B cell (primary cell): ENCODE measurements around the gene GLG1. TPM values are rescaled to one million over a fixed set of nuclear protein-coding genes. Genes with fewer than 3 reads are reported as not detected.
"Not testable (repeated sequence)": the region's sequence is repeated elsewhere in the genome, so short reads cannot be mapped to it uniquely, and the experiment has no call there.

Experiments used
- ATAC-seq: fragments of 200-7000 bp; cut with Tn5 transposase; one replicate; pipeline ENCODE4 v1.10.0; 2021; ENCODE audit warnings: low read depth, mild to moderate bottlenecking, moderate number of reproducible peaks, moderate library complexity
- CTCF ChIA-PET: fragments of 350-600 bp; sonication (Branson Sonifier 250); formaldehyde crosslinking; loops from one replicate; lab custom pipeline; 2021; ENCODE audit warnings: antibody characterized with exemption, inconsistent platforms; lab: Charles Lee
- POLR2A ChIA-PET: fragments of 350-600 bp; sonication (Branson Sonifier 250); formaldehyde crosslinking; loops from one replicate; lab custom pipeline; 2021; ENCODE audit warnings: antibody characterized with exemption; lab: Charles Lee
- DNase-seq: peaks from one replicate; pipeline ENCODE4 v3.0.0; 2013
- H2AFZ ChIP-seq: 2 replicates; pipeline ENCODE4 v1.6.1; 2012; ENCODE audit warnings: mild to moderate bottlenecking, low read depth, low read length; ENCODE audit not compliant: insufficient read depth, poor library complexity, severe bottlenecking
- H3K27ac ChIP-seq, 2 donors: 1 replicate in 1 of 2; 2 replicates in 1 of 2; pipeline ENCODE4 v1.5.1; 2012 to 2013; ENCODE audit warnings: low read length in 2 of 2, mild to moderate bottlenecking in 2 of 2, moderate library complexity in 1 of 2
- H3K27me3 ChIP-seq, 4 experiments: fragments of 200-600 bp in 1 of 4; sonication (generic) in 1 of 4; replicated peaks in 1 of 4; 1 replicate in 2 of 4; 2 replicates in 2 of 4; pipeline versions ENCODE4 v1.6.1 to v1.7.0; 2013 to 2016; ENCODE audit warnings: low read length in 3 of 4, mild to moderate bottlenecking in 2 of 4, mixed read lengths in 1 of 4, moderate library complexity in 1 of 4; ENCODE audit not compliant: insufficient read depth in 4 of 4, control insufficient read depth in 3 of 4; ENCODE audit errors: control extremely low read depth in 1 of 4
- H3K36me3 ChIP-seq, 2 experiments: replicated peaks in 1 of 2; 1 replicate in 1 of 2; 2 replicates in 1 of 2; pipeline versions ENCODE4 v1.6.1 to v1.7.1; 2013; ENCODE audit warnings: low read length in 1 of 2; ENCODE audit not compliant: insufficient read depth in 2 of 2, control insufficient read depth in 1 of 2; ENCODE audit errors: control extremely low read depth in 1 of 2, extremely low read depth in 1 of 2
- H3K4me1 ChIP-seq, 2 donors: fragments of 200-600 bp in 1 of 2; sonication (generic) in 1 of 2; 1 replicate in 1 of 2; 2 replicates in 1 of 2; pipeline versions ENCODE4 v1.5.1 to v1.6.1; 2013 to 2017; ENCODE audit warnings: low read length in 2 of 2; ENCODE audit not compliant: control insufficient read depth in 2 of 2, insufficient read depth in 2 of 2
- H3K4me2 ChIP-seq: replicated peaks from 2 replicates; pipeline ENCODE3; 2012; ENCODE audit warnings: mild to moderate bottlenecking, low read depth, low read length; ENCODE audit not compliant: poor library complexity, severe bottlenecking
- H3K4me3 ChIP-seq, 5 experiments: fragments of 200-600 bp in 1 of 5; sonication (generic) in 1 of 5; 1 replicate in 3 of 5; 2 replicates in 2 of 5; pipeline versions ENCODE4 v1.5.1 to v1.7.0; 2011 to 2016; ENCODE audit warnings: low read length in 4 of 5, mild to moderate bottlenecking in 4 of 5, low read depth in 2 of 5, control low read depth in 1 of 5, moderate library complexity in 1 of 5; ENCODE audit not compliant: insufficient read depth in 1 of 5; ENCODE audit errors: control extremely low read depth in 1 of 5, extremely low read depth in 1 of 5
- H3K79me2 ChIP-seq: fragments of 200-600 bp; sonication (generic); one replicate; pipeline ENCODE4 v1.6.0; 2016; ENCODE audit warnings: low read length; ENCODE audit not compliant: control insufficient read depth, insufficient read depth
- H3K9ac ChIP-seq: fragments of 200-600 bp; sonication (generic); 2 replicates; pipeline ENCODE4 v1.6.1; 2017; ENCODE audit warnings: mild to moderate bottlenecking, low read length, moderate library complexity
- H3K9me3 ChIP-seq, 3 donors: one replicate each; pipeline versions ENCODE4 v1.6.1 to v1.7.1; 2013; ENCODE audit warnings: low read length in 2 of 3; ENCODE audit not compliant: control insufficient read depth in 2 of 3, insufficient read depth in 1 of 3; ENCODE audit errors: control extremely low read depth in 1 of 3
- H4K20me1 ChIP-seq: 2 replicates; pipeline ENCODE4 v1.6.0; 2012; ENCODE audit warnings: mild to moderate bottlenecking, low read length; ENCODE audit not compliant: insufficient read depth, control insufficient read depth, poor library complexity, severe bottlenecking
- H3K27ac Mint-ChIP-seq: one replicate; pipeline ENCODE4 v1.8.0; 2021; ENCODE audit warnings: mixed read lengths
- H3K27me3 Mint-ChIP-seq: one replicate; pipeline ENCODE4 v1.8.0; 2021; ENCODE audit warnings: mixed read lengths
- H3K4me1 Mint-ChIP-seq: one replicate; pipeline ENCODE4 v1.8.0; 2021; ENCODE audit warnings: mixed read lengths
- H3K4me3 Mint-ChIP-seq: one replicate; pipeline ENCODE4 v1.8.0; 2021; ENCODE audit warnings: mixed read lengths
- H3K9me3 Mint-ChIP-seq: one replicate; pipeline ENCODE4 v1.8.0; 2022; ENCODE audit warnings: mixed read lengths; ENCODE audit not compliant: insufficient read depth
- WGBS: methylation state at CpG from one replicate; pipeline ENCODE4 v1.1.5; 2013; ENCODE audit warnings: missing lambda C conversion rate; ENCODE audit not compliant: insufficient coverage; 5-methylcytosine and 5-hydroxymethylcytosine counted together
- intact Hi-C: fragments of 100-400 bp; cut with micrococcal nuclease; formaldehyde crosslinking; loops from one replicate; pipeline ENCODE4 v1.10.0; 2022
- polyA plus RNA-seq: library from polyadenylated mRNA; depleted of rRNA; stranded (reverse); fragments of >200 nt; gene quantifications from 2 replicates; pipeline ENCODE4 v1.2.3, GENCODE V29; 2012
- small RNA-seq: library from RNA; depleted of rRNA; stranded (forward); fragments of <200 nt; gene quantifications from one replicate; pipeline ENCODE3, GENCODE V24; 2012; ENCODE audit warnings: low replicate concordance, low read depth; ENCODE audit not compliant: insufficient read length
- total RNA-seq, 2 donors: library from RNA; stranded (reverse); fragments of 120-200 nt in 1 of 2; gene quantifications; 1 replicate in 1 of 2; 2 replicates in 1 of 2; pipeline versions ENCODE4 v1.2.3 to v1.2.4, GENCODE V29; 2013 to 2022

GLG1 gene
- total and polyA plus RNA-seq, 2 donors (not counting 1 experiment from before 2014, with no cell fraction given): 28.3 to 114 TPM

GRCh38 chr16:74398212-74398895 is 208.6 kb downstream of the GLG1 start:
- CTCF ChIA-PET, H3K27ac ChIP-seq, H3K4me1 Mint-ChIP-seq, POLR2A ChIA-PET, H3K27me3 ChIP-seq, H3K36me3 ChIP-seq, H3K4me3 ChIP-seq, H4K20me1 ChIP-seq, H3K4me3 Mint-ChIP-seq, H3K9me3 ChIP-seq, H3K79me2 ChIP-seq, H3K9ac ChIP-seq, H3K4me2 ChIP-seq, H3K27me3 Mint-ChIP-seq, intact Hi-C loops, H3K27ac Mint-ChIP-seq, H2AFZ ChIP-seq, ATAC-seq, DNase-seq, H3K9me3 Mint-ChIP-seq, H3K4me1 ChIP-seq: not testable (repeated sequence)
- 54% methylated on average over 3 of the region's 15 CpGs for WGBS

Small RNA genes lying within 50 kb of the gene (small RNA-seq; reads per million reads assigned to genes)
- gene RF00019 (not detected), gene RNU6-237P (not detected)

Other genes with a start within 250 kb of the GLG1 start
- 24.2 TPM in 2 replicates for gene NPIPB15, start 230.8 kb downstream of the GLG1 start, total RNA-seq
- gene NPIPB15, start 230.8 kb downstream of the GLG1 start, polyA plus RNA-seq: 1.2 and 19.2 TPM in 2 replicates
- 0.68 and 1.6 TPM in 2 replicates for gene CLEC18B, start 185.6 kb downstream of the GLG1 start, total RNA-seq
- gene CLEC18B, start 185.6 kb downstream of the GLG1 start, polyA plus RNA-seq: 0.55 and 1.0 TPM in 2 replicates
- 63.3 and 65.0 TPM in 2 replicates for gene RFWD3, start 59.8 kb upstream of the GLG1 start, total RNA-seq
- 18.5 and 19.7 TPM in 2 replicates for gene RFWD3, start 59.8 kb upstream of the GLG1 start, polyA plus RNA-seq
- 13.3 and 13.4 TPM in 2 replicates for gene MLKL, start 93.7 kb upstream of the GLG1 start, total RNA-seq
- 19.7 and 21.4 TPM in 2 replicates for gene MLKL, start 93.7 kb upstream of the GLG1 start, polyA plus RNA-seq
- gene FA2H, start 167.7 kb upstream of the GLG1 start, total RNA-seq: 1.0 TPM in 2 replicates
- 1.1 and 3.6 TPM in 2 replicates for gene FA2H, start 167.7 kb upstream of the GLG1 start, polyA plus RNA-seq